Naive B cell (primary cell): ENCODE results near the gene PTPN4. TPM values are rescaled to one million over a fixed set of nuclear protein-coding genes. Genes with fewer than 3 reads are reported as not detected.

Experiments
- ATAC-seq, 2 donors: fragments of 150-1000 bp; cut with Tn5 transposase; 2 replicates each; pipeline ENCODE4 v1.10.0; 2021; ENCODE audit warnings: low read depth in 2 of 2, mild to moderate bottlenecking in 2 of 2, moderate library complexity in 2 of 2
- DNase-seq: peaks from one replicate; pipeline ENCODE4 v3.0.0; 2022
- H3K27ac Mint-ChIP-seq, 6 donors: one replicate each; pipeline ENCODE4 v1.8.0; 2020 to 2022; ENCODE audit warnings: mild to moderate bottlenecking in 6 of 6, mixed read lengths in 6 of 6, moderate library complexity in 5 of 6, inconsistent platforms in 2 of 6
- H3K27me3 Mint-ChIP-seq, 3 donors: one replicate each; pipeline ENCODE4 v1.8.0; 2021 to 2022; ENCODE audit warnings: mixed read lengths in 3 of 3, mild to moderate bottlenecking in 1 of 3
- H3K36me3 Mint-ChIP-seq, 2 donors: one replicate each; pipeline ENCODE4 v1.8.0; 2020 to 2022; ENCODE audit warnings: mixed read lengths in 2 of 2, inconsistent platforms in 1 of 2, mild to moderate bottlenecking in 1 of 2
- H3K4me1 Mint-ChIP-seq, 3 donors: one replicate each; pipeline ENCODE4 v1.8.0; 2020 to 2022; ENCODE audit warnings: mixed read lengths in 3 of 3, inconsistent platforms in 1 of 3, mild to moderate bottlenecking in 1 of 3, moderate library complexity in 1 of 3
- H3K4me3 Mint-ChIP-seq, 8 donors: one replicate each; pipeline ENCODE4 v1.8.0; 2020 to 2022; ENCODE audit warnings: mild to moderate bottlenecking in 8 of 8, mixed read lengths in 8 of 8, moderate library complexity in 8 of 8, inconsistent platforms in 2 of 8
- H3K9me3 Mint-ChIP-seq, 7 donors: one replicate each; pipeline ENCODE4 v1.8.0; 2020 to 2022; ENCODE audit warnings: mixed read lengths in 7 of 7, mild to moderate bottlenecking in 5 of 7, inconsistent platforms in 2 of 7, moderate library complexity in 1 of 7
- polyA plus RNA-seq, 6 donors: library from polyadenylated mRNA; unstranded; fragments of 300-500 nt; fragmentation: Illumina TruSeq; gene quantifications; one replicate each; pipeline ENCODE4 v1.2.3, GENCODE V29; 2021; ENCODE audit warnings: low read depth in 6 of 6

PTPN4 gene
- 10 to 100 TPM in 5 of 6 donors, 1 to 10 TPM in 1; 6.6 to 30.3 (median 25.5) TPM for polyA plus RNA-seq

DNA sequence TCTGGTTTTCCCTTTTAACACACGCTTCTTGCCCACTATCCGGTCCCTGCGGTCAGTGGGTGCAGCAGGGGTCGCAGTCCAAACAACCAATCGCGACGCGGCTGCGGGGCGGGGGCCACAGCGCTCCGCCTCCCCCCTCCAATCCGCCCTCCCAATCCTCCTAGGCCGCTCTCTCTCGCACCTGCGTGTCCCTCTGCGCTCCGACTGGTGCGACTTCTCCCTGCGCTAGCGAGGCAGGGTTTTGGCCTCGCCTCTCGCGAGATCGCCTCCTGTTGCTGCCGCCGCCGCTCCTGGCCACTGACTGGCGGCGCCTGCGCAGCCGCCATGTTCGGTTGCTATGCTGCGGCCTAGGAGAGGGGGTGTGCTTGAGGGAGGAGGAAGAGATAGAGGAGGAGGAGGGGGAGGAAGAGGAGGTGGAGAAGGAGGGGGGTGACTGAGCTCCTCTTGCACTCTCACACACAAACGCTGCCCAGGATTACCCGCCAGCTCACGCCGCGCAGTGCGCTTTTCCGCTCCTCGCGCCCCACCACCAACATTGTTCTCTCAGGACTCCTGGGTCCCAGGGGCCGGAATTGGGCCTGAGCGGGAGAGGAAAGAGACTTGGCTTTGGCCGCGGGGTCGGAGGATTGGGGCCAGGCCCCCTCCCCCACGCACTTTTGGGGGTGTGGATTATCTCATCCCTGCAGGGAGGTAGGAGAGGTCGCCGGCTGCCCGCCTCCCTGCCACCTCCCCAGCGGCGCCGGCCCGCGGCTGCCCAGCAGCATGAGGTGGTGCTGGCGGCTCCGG lies at the start of gene PTPN4:
Gene PTPN4, plus strand, starts transcription at position 472 of the 786 bp plus-strand sequence. CDS start 49,932 bp downstream, outside the sequence.
- Mint-ChIP-seq H3K27ac (peak within 1 kb of the TSS; percentile 86 to 95 (median 94)), H3K36me3 (no peaks in the 10 kb centered on the region), H3K9me3 (no peaks in the 10 kb centered on the region), H3K27me3 (no peaks in the 10 kb centered on the region), H3K4me1 (peaks cover 25 to 37% (median 37%) of the 10 kb centered on the region in 3 donors), H3K4me3 (peak within 1 kb of the TSS; percentile 90 to 97 (median 94))
- peak; percentile 87 to 91 for ATAC-seq
- DNase-seq = peak; percentile 94

GRCh38 chr2:119710281-119710680 lies 49.4 kb upstream of the PTPN4 start:
- Mint-ChIP-seq H3K27me3 (peaks cover 8 to 17% (median 14%) of the 10 kb centered on the region in 3 donors), H3K4me1 (no peaks in the 10 kb centered on the region), H3K4me3 (no peak overlapping the region), H3K9me3 (peaks cover 0 to 5% (median 0%) of the 10 kb centered on the region in 7 donors), H3K27ac (no peak overlapping the region), H3K36me3 (peaks cover 0 to under 1% of the 10 kb centered on the region in 2 donors)
- ATAC-seq (no peak), DNase-seq (no peak)

DNA sequence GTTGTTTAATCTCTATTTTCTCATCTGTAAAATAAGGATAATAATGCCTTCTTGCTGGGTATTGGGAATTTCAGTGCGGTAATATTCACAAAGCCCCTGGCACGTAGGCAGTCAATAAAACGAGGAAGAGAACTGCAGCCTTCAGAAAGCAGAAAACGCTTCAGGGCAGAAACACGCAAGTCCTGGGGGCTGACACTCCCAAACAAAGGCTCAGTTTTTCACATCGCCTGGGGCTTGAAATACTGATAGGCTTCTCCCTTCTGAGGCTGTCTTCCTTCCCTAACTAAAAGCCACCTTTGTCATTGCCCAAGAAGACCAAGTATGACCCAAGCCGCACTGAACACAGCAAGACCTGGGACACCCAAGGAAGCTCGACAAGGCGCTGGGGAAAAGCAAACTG lies 48.4 kb upstream of the PTPN4 start:
- Mint-ChIP-seq H3K9me3 (peaks cover 0 to 4% (median 0%) of the 10 kb centered on the region in 7 donors), H3K4me1 (no peaks in the 10 kb centered on the region), H3K27me3 (peaks cover 10 to 25% (median 19%) of the 10 kb centered on the region in 3 donors), H3K4me3 (no peak overlapping the region), H3K36me3 (no peaks in the 10 kb centered on the region), H3K27ac (no peak overlapping the region)
- DNase-seq (no peak), ATAC-seq (no peak)

- no peak for ATAC-seq
- no peaks in the 10 kb centered on the region for H3K36me3 Mint-ChIP-seq
- DNase-seq = no peak
- no peak overlapping the region for H3K4me3 Mint-ChIP-seq
- peaks cover 0 to 4% (median 0%) of the 10 kb centered on the region in 7 donors for H3K9me3 Mint-ChIP-seq
- H3K27me3 Mint-ChIP-seq = peaks cover 10 to 25% (median 19%) of the 10 kb centered on the region in 3 donors
- no peaks in the 10 kb centered on the region for H3K4me1 Mint-ChIP-seq
- H3K27ac Mint-ChIP-seq = no peak overlapping the region
These were observed 47.2 kb upstream of the PTPN4 start for GRCh38 chr2:119712571-119712970.

DNA sequence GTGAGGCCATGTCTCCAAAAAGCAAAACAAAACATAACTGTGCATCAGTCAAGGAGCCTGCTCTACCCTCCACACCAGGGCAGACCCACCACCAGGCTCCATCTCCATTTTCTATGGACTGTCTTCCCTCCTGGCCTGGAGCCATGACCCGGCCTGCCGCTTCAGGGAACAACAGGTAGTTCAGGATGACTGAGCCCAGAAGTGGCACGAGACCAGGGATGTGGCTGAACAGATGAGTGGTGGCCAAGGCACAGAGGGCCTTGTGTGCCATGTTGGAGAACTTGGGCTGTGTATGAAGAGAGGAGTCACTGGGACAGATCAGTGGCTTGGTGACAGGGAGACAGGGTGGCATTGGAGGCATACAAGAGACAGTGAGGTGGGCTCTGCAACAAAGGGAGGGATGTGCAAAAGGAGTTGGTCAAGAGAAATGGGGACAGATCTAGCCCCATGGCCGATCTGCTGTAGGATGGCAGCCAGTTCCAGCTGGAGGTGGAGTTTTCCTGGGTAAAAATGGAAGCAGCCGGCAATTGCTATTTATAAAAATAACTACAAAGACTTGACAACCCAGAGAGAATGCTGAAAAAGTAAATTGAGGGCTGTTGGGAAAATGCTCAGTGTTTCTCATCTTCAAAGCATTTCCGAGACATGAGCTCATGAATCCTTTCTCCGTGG lies 45.8 kb upstream of the PTPN4 start:
- DNase-seq = no peak
- peaks cover 0 to 3% (median 0%) of the 10 kb centered on the region in 7 donors for H3K9me3 Mint-ChIP-seq
- H3K27ac Mint-ChIP-seq = no peak overlapping the region
- no peaks in the 10 kb centered on the region for H3K4me1 Mint-ChIP-seq
- H3K4me3 Mint-ChIP-seq = no peak overlapping the region
- peaks cover 10 to 28% (median 19%) of the 10 kb centered on the region in 3 donors for H3K27me3 Mint-ChIP-seq
- H3K36me3 Mint-ChIP-seq = no peaks in the 10 kb centered on the region
- no peak for ATAC-seq

GRCh38 chr2:119715409-119716283 lies 44.1 kb upstream of the PTPN4 start:
- Mint-ChIP-seq H3K4me3 (no peak overlapping the region), H3K4me1 (no peaks in the 10 kb centered on the region), H3K9me3 (peaks cover 0 to 3% (median 0%) of the 10 kb centered on the region in 7 donors), H3K27me3 (peaks cover 5 to 33% (median 24%) of the 10 kb centered on the region in 3 donors), H3K36me3 (no peaks in the 10 kb centered on the region), H3K27ac (peak overlapping the region in 1 of 6 donors; percentile 57)
- ATAC-seq (no peak), DNase-seq (no peak)

GRCh38 chr2:119716284-119716672 lies 43.4 kb upstream of the PTPN4 start:
- H3K27ac Mint-ChIP-seq = no peak overlapping the region
- peaks cover 1 to 2% of the 10 kb centered on the region in 2 donors for H3K36me3 Mint-ChIP-seq
- peaks cover 0 to 6% (median 0%) of the 10 kb centered on the region in 7 donors for H3K9me3 Mint-ChIP-seq
- no peaks in the 10 kb centered on the region for H3K4me1 Mint-ChIP-seq
- H3K4me3 Mint-ChIP-seq = peak overlapping the region in 1 of 8 donors; percentile 32
- peaks cover 5 to 33% (median 24%) of the 10 kb centered on the region in 3 donors for H3K27me3 Mint-ChIP-seq
- no peak for ATAC-seq
- no peak for DNase-seq

- ATAC-seq = no peak
- Mint-ChIP-seq H3K27ac (no peak overlapping the region), H3K4me3 (no peak overlapping the region), H3K36me3 (peaks cover 6 to 8% of the 10 kb centered on the region in 2 donors), H3K4me1 (no peaks in the 10 kb centered on the region), H3K27me3 (peaks cover 5 to 31% (median 23%) of the 10 kb centered on the region in 3 donors), H3K9me3 (peaks cover 0 to 9% (median 0%) of the 10 kb centered on the region in 7 donors)
- DNase-seq = no peak
These were observed 41.0 kb upstream of the PTPN4 start for GRCh38 chr2:119718501-119719260.

DNA sequence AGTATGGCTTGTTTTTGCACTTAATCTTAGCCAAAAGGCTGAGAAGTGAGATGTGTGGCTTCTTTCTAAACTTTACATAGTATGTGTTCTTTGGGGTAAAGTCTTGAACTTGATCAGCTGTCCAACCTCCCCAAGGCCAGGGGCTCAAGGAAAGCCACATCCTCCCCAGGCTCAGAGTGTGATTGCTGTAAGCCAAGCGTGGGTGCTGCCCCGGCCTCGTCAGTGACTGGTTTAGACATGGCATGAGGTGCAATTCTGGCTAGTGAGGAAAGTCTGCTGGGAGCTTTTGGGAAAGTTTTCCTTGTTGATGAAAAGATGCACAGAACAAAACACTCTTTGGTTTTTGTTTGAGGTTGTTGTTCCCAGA lies 40.5 kb upstream of the PTPN4 start:
- DNase-seq (no peak), ATAC-seq (no peak)
- Mint-ChIP-seq H3K4me1 (no peaks in the 10 kb centered on the region), H3K36me3 (peaks cover 6 to 8% of the 10 kb centered on the region in 2 donors), H3K27me3 (peaks cover 5 to 26% (median 18%) of the 10 kb centered on the region in 3 donors), H3K9me3 (peaks cover 0 to 9% (median 0%) of the 10 kb centered on the region in 7 donors), H3K27ac (no peak overlapping the region), H3K4me3 (no peak overlapping the region)

DNA sequence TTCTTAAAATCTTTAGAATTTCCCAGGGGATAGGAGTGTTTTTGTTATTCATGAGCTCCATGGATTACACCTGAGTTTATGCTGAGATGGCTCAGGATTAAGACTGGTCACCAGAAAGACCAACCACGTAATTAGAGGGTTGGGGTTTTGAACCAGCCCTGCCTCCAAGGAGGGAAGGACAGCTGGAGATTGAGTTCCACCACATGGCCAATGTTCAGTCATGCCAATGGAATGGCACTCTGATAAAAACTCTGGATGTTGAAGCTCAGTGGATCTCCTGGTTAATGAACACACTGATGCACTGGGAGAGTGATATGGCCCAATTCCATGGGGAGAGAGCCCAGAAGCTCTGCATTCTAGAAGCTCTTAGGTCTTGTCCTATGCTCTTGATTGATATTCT lies 38.7 kb upstream of the PTPN4 start:
- peaks cover 0 to 8% (median 5%) of the 10 kb centered on the region in 3 donors for H3K27me3 Mint-ChIP-seq
- peaks cover 6 to 8% of the 10 kb centered on the region in 2 donors for H3K36me3 Mint-ChIP-seq
- ATAC-seq (no peak), DNase-seq (no peak)
- H3K27ac Mint-ChIP-seq = no peak overlapping the region
- peaks cover 0 to 9% (median 0%) of the 10 kb centered on the region in 7 donors for H3K9me3 Mint-ChIP-seq
- H3K4me1 Mint-ChIP-seq = no peaks in the 10 kb centered on the region
- H3K4me3 Mint-ChIP-seq = no peak overlapping the region

- H3K4me3 Mint-ChIP-seq = no peak overlapping the region
- H3K27ac Mint-ChIP-seq = no peak overlapping the region
- DNase-seq (no peak), ATAC-seq (no peak)
- peaks cover 6 to 8% of the 10 kb centered on the region in 2 donors for H3K36me3 Mint-ChIP-seq
- H3K9me3 Mint-ChIP-seq = peaks cover 0 to 9% (median 0%) of the 10 kb centered on the region in 7 donors
- H3K27me3 Mint-ChIP-seq = peaks cover 0 to 8% (median 5%) of the 10 kb centered on the region in 3 donors
- H3K4me1 Mint-ChIP-seq = no peaks in the 10 kb centered on the region
These were observed 38.3 kb upstream of the PTPN4 start for GRCh38 chr2:119721462-119721861.

- H3K9me3 Mint-ChIP-seq = peaks cover 0 to 9% (median 0%) of the 10 kb centered on the region in 7 donors
- DNase-seq (no peak), ATAC-seq (no peak)
- H3K4me3 Mint-ChIP-seq = no peak overlapping the region
- peaks cover 0 to 8% (median 5%) of the 10 kb centered on the region in 3 donors for H3K27me3 Mint-ChIP-seq
- H3K36me3 Mint-ChIP-seq = peaks cover 6 to 8% of the 10 kb centered on the region in 2 donors
- H3K27ac Mint-ChIP-seq = no peak overlapping the region
- H3K4me1 Mint-ChIP-seq = no peaks in the 10 kb centered on the region
These were observed 37.8 kb upstream of the PTPN4 start for GRCh38 chr2:119721904-119722303.
